ENCODE measurements around the gene RABGAP1L.
"Not testable (repeated sequence)": the region's sequence is repeated elsewhere in the genome, so short reads cannot be mapped to it uniquely, and the experiment has no call there.

The RABGAP1L gene

DNA sequence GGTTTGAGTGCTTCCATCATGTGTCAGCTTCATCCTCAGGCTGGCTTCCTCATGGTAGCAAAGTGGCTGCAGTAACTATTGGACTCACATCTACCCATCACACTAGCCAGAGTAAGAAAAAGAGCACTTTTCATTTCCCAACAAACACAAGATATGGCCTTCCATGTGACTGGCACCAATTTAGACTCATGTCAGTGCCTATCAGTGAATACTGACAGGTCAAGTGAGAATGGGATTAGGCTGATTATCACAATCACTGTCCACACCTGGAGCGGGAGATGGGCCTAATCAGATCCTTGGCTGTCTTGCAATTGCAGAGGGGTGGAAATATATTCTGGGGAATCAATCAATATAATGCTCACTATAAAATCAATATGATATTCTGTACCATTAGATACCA, 2.9 kb upstream of the RABGAP1L start:
- peak; percentile 22 for DNase-seq

DNA sequence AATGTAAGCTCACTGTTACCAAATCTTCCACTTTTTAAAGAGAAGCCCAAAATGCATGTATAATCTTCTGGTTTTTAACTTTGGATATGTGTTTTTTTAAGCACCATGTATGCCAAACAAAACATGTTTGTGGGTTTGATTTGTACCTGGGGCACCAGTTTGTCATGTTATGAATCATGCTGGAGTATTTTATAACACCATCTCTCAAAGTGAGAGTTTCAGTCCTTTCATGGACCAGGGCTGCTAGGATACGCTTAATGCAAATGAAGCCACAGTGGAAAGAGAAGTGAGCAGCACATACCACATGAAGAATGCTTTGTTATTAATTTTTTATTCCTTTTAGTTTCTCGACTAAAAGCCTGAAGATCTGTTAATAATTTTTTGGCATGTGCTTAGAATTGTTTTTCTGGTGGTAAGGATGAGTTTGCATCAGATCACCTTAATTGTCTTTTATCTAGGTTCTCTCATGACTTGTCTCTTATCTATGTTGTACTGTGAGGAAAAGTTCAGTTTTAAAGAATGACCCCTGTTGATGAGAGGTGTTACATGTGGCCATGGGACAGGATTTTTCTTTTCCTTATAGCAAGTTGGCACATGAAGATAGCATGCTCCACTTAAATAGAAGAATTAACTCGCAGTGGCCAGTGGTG, 2.0 kb upstream of the RABGAP1L start:
- DNase-seq, result no peak

DNA sequence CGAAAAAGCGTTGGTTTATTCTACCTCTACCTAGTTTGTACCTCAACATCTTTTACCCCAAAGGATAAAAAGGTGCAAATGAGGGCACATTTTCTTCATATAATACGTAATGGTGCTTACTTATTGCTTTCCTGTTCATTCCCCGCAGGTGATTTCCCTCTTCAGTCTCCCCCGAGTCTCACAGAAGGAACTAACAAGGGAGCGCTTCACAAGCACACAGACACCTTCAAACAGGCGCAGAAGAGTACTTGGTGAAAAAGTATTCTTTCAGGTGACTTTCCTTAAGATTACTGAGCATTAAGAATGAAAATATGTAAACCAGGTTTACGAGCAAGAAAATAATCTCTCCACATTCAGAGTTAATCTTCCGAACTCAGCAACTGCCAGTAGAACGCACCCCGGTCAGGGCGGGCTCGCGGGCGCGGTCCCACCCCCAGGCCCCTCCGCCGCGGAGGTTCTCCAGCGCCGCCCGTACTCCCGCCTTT, 511 bp upstream of the RABGAP1L start:
- no peak for DNase-seq

DNA sequence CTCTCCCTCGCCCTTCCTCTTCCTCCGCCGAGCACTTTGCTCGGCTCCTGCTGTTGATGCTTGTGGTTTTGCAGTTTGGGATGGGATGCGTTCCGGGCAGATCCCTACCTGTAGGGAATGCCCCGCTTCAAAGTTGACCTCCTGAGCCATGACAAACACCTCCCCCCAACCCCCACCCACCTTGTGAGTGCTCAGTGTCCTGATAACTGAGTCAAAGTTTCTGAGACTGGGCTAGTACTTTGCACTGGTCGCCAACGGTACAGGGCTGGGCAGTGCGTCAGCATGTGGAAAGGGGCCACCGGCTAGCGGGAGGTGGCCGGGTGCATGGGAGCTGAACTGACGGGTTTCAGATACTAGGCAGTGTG, 771 bp downstream of the RABGAP1L start:
- peak; percentile 51 for DNase-seq

DNA sequence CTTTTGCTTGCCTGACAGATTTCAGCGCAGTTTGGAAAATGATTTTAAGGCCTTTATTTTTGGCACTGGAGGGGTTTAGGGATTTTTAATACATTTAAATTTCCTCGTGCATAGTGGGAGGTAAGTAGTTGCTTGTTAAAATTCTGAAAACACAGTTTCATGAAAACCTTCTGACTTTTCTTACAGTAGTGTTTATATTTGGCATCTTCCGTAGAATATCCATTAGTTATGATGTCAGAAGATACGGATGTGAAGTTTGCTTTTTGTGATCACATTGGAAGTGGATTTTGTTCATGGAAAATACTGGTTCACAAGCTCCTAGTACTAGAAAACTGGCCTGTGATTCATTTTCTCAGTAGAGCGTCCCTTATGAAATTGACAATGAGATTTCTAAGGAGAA, 1.3 kb downstream of the RABGAP1L start:
- DNase-seq, result no peak

DNA sequence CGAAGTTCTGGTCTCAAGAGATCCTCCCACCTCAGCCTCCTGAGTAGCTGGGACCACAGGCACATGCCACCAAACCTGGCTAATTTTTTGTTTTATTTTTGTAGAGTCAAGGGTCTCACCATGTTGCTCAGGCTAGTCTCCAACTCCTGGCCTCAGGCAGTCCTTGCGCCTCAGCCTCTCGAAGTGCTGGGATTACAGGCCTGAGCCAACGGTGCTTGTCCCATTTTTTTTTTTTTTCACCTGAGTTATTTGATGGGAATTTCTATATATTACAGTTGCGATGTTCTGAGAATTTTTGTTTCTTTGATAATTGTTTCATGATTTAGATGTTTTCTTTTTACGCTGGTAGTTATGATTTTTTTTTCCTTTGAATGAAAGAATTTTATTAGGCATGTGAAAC, 2.5 kb downstream of the RABGAP1L start:
- DNase-seq, result no peak

DNA sequence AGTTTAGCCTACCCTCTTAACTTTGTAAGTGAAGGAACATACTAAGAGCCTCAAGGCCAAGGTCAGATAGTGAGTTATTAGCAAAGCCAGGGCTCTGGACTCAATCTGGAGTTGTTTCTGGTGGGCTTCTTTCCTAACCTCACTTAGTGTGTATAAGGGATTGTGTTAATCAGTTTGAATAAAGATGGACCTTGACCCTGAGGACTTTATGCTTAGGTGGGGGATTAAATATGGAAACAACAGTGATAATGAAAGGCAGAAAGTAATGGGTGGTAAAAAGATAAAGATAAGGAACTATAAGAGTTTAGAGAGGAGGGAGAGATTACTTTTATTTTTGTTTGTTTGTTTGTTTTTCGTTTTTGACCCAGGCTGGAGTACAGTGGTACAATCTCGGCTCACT, 5.5 kb downstream of the RABGAP1L start:
- DNase-seq, result no peak

DNA sequence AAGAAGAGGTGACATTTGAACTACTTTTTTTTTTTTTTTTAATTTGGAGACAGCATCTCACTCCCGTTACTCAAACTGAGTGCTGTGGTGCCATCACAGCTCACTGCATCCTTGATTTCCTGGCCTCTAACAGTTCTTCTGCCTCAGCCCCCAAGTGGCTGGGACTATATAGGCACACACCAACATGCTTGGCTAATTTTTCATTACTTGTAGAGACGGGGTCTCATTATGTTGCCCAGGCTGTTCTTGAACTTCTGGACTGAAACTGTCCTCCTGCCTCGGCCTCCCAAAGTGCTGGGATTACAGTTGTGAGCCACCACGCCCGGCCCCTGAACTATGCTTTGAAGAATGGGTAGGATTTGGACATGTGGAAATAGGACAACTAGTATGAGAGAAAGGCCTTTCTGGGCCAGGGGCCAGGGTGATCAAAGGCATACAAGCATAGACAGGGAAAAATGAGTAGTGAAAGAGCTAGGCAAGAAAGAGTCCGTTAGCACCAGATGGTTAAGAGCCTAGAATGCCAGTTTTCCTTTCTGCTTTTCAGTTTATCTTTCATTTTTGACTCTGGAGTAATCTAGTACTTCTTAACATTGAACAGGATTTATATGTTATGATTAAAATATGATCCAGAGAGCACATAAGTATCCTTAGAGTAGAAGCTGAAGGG, 6.3 kb downstream of the RABGAP1L start:
- DNase-seq, result peak; percentile 15

DNA sequence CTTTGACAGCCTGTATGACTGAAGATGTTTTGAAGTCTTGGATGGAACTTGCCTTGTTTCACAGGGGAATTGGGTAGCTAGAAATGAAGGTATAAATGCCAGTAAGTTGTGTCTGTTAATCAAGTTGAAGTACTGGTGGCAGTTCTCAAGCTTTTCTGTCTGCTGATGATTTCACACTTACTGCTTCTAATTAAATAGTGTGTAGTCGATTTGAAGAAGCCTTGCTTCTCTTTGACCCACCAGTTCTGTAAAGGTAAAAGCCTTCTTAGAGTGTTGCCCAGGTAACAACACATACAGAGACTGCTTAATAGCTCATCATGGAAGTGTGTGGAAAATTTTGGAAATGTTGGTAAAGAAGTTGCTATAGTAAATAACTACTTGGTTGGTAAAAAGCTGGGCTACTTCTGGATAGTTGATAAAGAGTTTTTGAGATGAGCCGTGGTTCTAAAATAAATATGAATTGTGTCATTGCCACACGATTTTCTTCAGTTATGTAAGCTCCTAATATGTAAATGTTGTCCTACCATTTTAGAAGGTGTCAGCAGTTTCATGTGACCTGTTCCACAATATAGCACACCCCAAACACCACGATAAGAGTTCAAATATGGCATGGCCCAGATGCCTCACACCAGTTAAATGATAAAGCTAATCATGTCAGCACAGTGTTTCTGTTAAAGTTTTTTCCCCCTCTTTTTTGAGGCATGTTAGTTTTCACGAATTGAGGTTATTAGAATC, 7.4 kb downstream of the RABGAP1L start:
- DNase-seq, result no peak

DNA sequence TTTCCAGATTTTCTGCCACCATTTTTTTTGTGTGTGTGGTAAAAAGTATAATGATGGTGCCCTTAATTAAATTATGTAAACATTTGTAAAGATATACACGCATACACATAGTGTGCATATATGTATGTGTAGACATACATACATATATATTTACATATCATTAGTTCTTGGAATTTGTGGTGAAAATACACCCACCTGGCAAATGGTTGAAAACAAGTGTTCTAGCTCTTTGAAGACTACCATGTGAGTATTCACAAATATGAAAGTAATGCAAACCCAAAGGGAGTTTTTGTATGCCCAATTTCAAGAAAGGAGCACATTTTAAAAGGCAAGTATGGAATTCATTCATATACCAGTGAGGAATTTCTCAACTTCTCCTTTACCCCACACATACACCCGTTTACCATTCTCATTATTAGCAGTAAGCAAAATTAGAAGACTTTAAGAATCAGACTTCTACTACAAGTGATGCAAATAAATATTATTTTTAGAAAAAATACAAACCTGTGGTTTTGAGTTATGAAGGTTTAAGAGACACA, 8.0 kb downstream of the RABGAP1L start:
- no peak for DNase-seq

DNA sequence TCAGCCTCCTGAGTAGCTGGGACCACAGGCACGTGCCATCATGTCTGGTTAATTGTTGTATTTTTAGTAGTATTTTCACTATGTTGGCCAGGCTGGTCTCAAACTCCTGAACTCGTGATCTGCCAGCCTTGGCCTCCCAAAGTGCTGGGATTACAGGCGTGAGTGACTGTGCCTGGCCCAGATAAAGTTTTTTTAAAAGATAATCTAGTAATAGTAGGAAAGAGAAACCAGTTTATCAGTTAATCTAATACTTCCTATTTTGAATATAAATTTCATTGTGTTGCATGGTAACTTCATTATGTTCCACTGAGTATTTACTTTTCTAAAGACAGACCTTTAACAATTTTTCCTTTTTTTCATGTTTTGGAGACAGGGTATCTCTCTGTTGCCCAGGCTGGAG, 10.0 kb downstream of the RABGAP1L start:
- DNase-seq, result no peak

DNA sequence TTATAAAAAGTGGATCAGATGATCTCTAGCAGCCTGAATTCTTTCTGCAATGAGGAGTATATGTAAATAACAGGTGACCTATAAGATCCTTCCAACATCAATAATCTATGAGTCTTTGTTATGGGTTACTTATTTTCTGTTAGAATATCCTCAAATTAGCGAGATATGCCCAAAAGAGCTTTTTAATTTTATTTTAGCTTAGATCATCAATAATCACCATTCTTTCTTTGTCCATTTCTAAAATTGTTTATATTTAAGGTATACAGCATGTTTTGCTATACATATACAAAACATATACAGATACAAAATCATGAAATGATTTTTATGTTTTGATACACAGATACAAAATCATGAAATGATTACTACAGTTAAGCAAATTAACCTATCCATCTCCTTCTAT, 11.8 kb downstream of the RABGAP1L start:
- DNase-seq, result no peak

DNA sequence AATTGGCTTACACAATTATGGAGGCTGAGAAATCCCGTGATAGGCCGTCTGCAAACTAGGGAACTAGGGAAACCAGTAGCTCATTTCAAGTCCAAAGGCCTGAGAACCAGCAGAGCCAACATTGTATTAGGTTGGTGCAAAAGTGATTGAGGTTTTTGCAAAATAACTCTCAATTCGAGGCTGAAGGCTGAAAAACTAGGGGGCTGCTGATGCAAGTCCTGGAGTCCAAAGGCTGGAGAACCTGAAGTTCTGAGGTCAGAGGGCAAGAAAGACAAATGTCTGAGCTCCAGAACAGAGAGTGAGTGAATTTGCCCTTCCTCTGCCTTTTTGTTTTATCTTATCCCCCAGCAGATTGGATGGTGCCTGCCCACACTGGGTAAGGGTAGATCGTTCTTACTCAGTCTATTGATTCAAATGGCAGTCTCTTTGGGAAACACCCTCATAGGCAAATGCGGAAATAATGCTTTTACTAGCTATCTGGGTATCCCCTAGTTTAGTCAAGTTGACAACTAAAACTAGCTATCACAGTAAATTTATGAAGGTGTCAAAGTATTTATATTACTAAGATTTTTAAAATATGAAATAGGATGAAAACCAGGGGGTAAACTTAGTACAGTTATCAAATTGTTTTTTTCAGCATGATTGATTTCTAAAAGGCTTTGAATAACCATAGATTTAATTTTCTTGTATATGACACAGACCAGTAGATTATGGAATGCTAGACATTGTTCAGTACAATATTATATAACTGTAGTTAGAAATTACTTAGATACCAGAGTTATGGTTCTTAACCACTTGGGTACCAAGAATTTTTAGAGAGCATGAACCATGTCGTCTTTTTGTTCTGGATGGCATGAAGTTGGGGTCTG, 15.4 kb downstream of the RABGAP1L start:
- DNase-seq, result no peak

DNA sequence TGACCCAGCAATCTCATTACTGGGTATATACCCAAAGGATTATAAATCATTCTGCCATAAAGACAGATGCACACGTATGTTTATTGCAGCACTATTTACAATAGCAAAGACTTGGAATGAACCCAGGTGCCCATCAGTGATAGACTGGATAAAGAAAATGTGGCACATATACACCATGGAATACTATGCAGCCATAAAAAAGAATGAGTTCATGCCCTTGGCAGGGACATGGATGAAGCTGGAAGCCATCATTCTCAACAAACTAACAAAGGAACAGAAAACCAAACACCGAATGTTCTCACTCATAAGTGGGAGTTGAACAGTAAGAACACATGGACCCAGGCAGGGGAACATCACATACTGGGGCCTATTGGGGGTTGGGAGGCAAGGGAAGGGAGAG, 19.1 kb downstream of the RABGAP1L start:
- DNase-seq, result not testable (repeated sequence)

DNA sequence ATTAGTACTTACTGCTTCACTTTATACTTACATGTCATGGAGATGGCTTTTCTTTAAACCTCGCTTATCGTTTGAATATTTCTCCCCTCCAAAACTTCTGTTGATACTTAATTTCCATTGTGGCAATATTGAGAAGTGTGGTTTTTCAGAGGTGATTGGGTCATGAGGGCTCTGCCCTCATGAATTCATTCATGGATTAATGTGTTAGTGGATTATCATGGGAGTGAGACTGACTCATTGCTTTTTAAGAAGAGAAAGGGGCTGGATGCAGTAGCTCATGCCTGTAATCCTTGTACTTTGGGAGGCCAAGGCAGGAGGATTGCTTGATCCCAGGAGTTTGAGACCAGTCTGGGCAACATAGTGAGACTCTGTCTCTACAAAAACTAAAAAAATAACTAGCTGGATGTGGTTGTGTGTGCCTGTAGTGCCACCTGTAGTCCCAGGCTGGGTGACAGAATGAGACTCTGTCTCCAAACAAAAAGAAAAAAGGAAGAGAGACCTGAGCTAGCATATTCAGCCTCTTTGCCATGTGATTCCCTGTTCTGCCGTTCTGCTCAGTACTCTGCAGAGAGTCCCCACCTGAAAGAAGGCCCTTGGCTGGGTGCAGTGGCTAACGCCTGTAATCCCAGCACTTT, 30.2 kb downstream of the RABGAP1L start:
- DNase-seq, result peak; percentile 31

DNA sequence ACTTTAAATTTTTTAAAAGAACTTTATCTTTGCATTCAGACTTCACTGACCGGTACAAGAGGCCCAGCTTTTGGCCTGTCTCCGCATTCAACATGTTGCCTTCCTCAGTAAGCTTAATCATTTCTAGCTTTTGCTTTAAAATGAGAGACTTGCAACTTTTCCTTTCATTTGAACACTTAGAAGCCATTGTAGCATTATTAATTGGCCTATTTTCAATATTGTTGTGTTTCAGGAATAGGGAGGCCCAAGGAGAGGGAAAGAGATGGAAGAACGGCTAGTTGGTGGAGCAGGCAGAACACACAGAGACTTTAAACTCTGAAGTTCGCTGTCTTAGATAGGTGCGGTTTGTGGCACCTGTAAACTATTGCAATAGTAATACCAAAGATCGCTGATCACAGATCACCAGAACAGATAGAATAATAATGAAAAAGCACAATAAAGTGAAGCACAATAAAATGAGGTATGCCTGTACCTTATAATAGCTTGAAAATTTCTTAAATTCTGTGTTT, 31.4 kb downstream of the RABGAP1L start:
- no peak for DNase-seq

DNA sequence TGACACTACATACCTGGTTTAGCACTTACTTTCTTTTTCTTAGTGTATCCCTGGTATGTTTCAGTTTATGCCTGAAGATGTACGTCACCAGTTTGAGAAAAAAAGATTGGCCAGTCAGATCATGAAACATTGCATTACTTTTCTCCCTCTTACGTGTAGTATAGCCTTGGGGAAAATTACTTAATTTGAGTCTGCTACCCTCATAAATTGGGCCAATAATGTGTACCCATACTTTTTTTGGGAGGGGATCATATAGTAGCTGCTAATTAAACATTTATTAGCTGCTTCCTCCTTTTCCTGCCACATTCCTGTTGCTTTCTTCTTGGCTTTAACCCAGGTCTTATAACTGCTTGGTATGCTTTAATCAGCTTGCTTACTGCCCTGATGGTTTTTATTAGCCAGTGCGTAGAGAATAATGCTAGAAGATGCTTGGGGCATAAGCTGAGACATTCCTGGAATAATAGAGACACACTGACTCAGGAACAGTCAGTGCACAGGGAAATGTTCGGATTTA, 32.1 kb downstream of the RABGAP1L start:
- DNase-seq, result no peak

DNA sequence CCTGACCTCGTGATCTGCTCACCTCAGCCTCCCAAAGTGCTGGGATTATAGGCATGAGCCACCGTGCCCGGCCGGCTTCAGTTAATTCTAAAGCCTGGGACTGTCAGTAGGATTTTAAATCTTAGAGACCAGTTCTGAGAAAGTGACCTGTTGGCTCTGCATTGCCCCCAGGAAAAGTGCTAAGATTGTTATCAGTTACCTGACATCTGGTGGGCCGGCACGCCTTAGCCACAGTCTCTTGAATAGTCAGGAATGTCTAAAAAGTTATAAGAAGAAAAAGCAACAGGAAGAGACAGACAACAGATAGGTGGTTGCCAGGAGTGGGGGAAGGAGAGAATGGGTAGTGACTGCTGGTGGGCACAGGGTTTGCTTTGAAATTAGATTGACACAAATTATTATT, 35.1 kb downstream of the RABGAP1L start:
- DNase-seq, result peak; percentile 33

DNA sequence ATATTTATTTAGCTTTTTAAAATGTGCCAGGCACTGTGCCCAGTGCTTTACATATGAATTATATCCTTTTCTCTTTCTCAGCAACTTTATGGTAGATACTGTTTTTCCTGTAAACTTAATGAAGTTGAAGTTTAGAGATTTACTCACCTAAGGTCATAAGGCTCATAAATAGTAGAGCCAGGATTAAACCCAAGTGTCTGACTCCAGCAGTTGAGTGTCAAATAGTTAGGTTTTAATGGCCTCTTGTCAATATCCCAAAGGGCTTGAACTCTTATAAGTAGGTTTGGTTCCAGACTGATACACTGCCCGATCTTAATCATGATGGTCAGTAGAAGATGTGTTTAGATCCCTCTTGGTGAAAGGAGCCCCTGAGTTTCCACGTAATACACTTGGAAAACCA, 37.8 kb downstream of the RABGAP1L start:
- DNase-seq, result no peak

DNA sequence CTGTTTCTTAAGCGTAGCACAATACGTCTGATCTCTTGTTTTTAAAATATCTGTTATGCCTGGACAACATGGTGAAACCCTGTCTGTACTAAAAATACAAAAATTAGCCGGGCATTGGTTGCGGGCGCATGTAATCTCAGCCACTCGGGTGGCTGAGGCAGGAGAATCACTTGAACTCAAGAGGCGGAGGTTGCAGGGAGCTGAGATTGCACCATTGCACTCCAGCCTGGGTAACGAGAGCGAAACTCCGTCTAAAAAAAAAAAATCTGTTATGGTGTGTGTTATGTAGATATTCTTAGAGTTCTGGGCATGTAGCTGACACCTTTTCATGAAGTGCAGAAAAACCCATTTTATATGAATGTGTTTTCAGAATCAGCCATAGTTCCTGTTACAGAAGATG, 38.2 kb downstream of the RABGAP1L start:
- no peak for DNase-seq

DNA sequence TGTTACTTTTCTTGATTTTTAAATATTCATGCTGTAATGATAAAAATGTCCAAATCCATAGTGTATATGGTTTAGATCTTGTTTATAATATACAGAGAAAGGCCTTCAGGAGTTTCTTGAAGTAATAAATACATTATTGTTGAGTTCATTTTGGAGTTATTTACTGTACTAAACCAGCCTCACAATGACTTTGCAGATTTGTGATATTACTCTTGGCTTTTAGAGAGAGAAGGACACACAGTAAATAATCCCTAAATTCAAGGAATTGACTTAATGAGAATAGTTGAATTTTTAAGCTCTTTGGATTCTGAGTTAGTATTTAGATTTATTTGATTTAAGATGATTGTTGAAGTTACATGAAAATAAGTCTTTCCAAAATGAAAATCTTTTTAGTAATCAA, 38.9 kb downstream of the RABGAP1L start:
- DNase-seq, result no peak

DNA sequence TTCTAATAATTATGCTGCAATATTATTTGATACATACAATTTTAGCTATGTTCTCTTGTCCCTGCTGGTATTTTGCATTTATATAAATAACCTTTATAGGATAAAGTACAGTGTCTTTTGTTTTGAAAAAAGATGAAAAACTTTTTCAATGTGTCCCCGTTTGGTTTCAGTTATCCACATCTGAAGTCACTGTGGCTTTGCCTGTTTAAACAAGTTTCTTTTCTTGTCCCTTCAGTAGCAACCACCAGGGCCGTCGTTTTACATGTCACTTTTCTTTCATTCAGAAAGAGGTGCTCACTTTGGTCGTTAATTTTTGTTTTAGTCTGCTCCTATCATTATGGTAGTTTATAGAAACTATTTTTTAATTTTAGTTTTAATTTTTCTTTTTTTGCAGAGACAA, 41.4 kb downstream of the RABGAP1L start:
- DNase-seq, result no peak

Measured in NCI-H82 (cell line).